HEK293 (cell line): ENCODE data around the gene TAS1R3.

Source experiments
- BCL11A ChIP-seq: fragments of 450-650 bp; formaldehyde crosslinking; IDR thresholded peaks from 2 replicates; pipeline ENCODE4 v1.5.1; 2016; ENCODE audit warnings: low read depth, missing biosample characterization, missing genetic modification characterization
- HOXA7 ChIP-seq: sonication (generic); formaldehyde crosslinking; IDR thresholded peaks from 2 replicates; pipeline ENCODE4 v1.8.1; 2022; ENCODE audit warnings: missing genetic modification reagents, borderline replicate concordance
- KLF16 ChIP-seq: fragments of 450-650 bp; formaldehyde crosslinking; IDR thresholded peaks from 2 replicates; pipeline ENCODE4 v1.5.1; 2017; ENCODE audit warnings: missing biosample characterization, missing genetic modification characterization
- KLF9 ChIP-seq: fragments of 450-650 bp; formaldehyde crosslinking; IDR thresholded peaks from 2 replicates; pipeline ENCODE4 v1.5.1; 2016; ENCODE audit warnings: missing biosample characterization, missing genetic modification characterization, low read depth
- OVOL3 ChIP-seq: fragments of 450-650 bp; formaldehyde crosslinking; IDR thresholded peaks from 2 replicates; pipeline ENCODE4 v1.5.1; 2016; ENCODE audit warnings: missing biosample characterization, missing genetic modification characterization
- TCF7L2 ChIP-seq: IDR thresholded peaks from 2 replicates; pipeline ENCODE4 v1.6.1; 2011; ENCODE audit warnings: low read depth, mild to moderate bottlenecking, inconsistent platforms, low read length, moderate library complexity, borderline replicate concordance
- ZBTB7A ChIP-seq: fragments of 450-650 bp; formaldehyde crosslinking; IDR thresholded peaks from 2 replicates; pipeline ENCODE4 v1.5.1; 2016; ENCODE audit warnings: low read depth, missing biosample characterization, missing genetic modification characterization
- ZBTB8A ChIP-seq: fragments of 450-650 bp; formaldehyde crosslinking; IDR thresholded peaks from 2 replicates; pipeline ENCODE4 v1.5.1; 2016; ENCODE audit warnings: missing biosample characterization, missing genetic modification characterization
- ZNF112 ChIP-seq: fragments of 450-650 bp; formaldehyde crosslinking; IDR thresholded peaks from 2 replicates; pipeline ENCODE4 v1.5.0; 2017; ENCODE audit warnings: missing biosample characterization, missing genetic modification characterization
- ZNF148 ChIP-seq: fragments of 450-650 bp; formaldehyde crosslinking; IDR thresholded peaks from 2 replicates; pipeline ENCODE4 v1.5.0; 2017; ENCODE audit warnings: missing biosample characterization, missing genetic modification characterization, borderline replicate concordance
- ZNF221 ChIP-seq: fragments of 450-650 bp; formaldehyde crosslinking; IDR thresholded peaks from 2 replicates; pipeline ENCODE4 v1.5.1; 2017; ENCODE audit warnings: missing biosample characterization, missing genetic modification characterization, borderline replicate concordance
- ZNF223 ChIP-seq: fragments of 450-650 bp; formaldehyde crosslinking; IDR thresholded peaks from 2 replicates; pipeline ENCODE4 v1.5.1; 2016; ENCODE audit warnings: missing biosample characterization, missing genetic modification characterization
- ZNF266 ChIP-seq: fragments of 450-650 bp; formaldehyde crosslinking; IDR thresholded peaks from 2 replicates; pipeline ENCODE4 v1.5.1; 2016; ENCODE audit warnings: missing biosample characterization, missing genetic modification characterization, low read depth
- ZNF394 ChIP-seq: fragments of 450-650 bp; formaldehyde crosslinking; IDR thresholded peaks from 2 replicates; pipeline ENCODE4 v1.5.1; 2016; ENCODE audit warnings: missing biosample characterization, missing genetic modification characterization, mild to moderate bottlenecking, moderate library complexity, borderline replicate concordance
- ZNF416 ChIP-seq: fragments of 450-650 bp; formaldehyde crosslinking; IDR thresholded peaks from 2 replicates; pipeline ENCODE4 v1.5.1; 2016; ENCODE audit warnings: missing biosample characterization, missing genetic modification characterization
- ZNF514 ChIP-seq: fragments of 450-650 bp; formaldehyde crosslinking; IDR thresholded peaks from 2 replicates; pipeline ENCODE4 v1.5.1; 2016; ENCODE audit warnings: missing biosample characterization, missing genetic modification characterization
- ZNF548 ChIP-seq: fragments of 450-650 bp; formaldehyde crosslinking; IDR thresholded peaks from 2 replicates; pipeline ENCODE4 v1.5.1; 2016; ENCODE audit warnings: missing biosample characterization, missing genetic modification characterization
- ZNF549 ChIP-seq: fragments of 450-650 bp; IDR thresholded peaks from 2 replicates; pipeline ENCODE4 v1.5.1; 2018; ENCODE audit warnings: missing biosample characterization, missing genetic modification characterization, mild to moderate bottlenecking, inconsistent platforms, moderate library complexity
- ZNF580 ChIP-seq: fragments of 450-650 bp; formaldehyde crosslinking; IDR thresholded peaks from 2 replicates; pipeline ENCODE4 v1.5.1; 2016; ENCODE audit warnings: missing biosample characterization, missing genetic modification characterization
- ZNF596 ChIP-seq: fragments of 450-650 bp; IDR thresholded peaks from 2 replicates; pipeline ENCODE4 v1.5.0; 2018; ENCODE audit warnings: missing biosample characterization, mild to moderate bottlenecking, missing genetic modification characterization, moderate library complexity
- ZNF621 ChIP-seq: fragments of 450-650 bp; formaldehyde crosslinking; IDR thresholded peaks from 2 replicates; pipeline ENCODE4 v1.5.1; 2017; ENCODE audit warnings: missing biosample characterization, missing genetic modification characterization
- ZNF629 ChIP-seq: fragments of 450-650 bp; formaldehyde crosslinking; IDR thresholded peaks from 2 replicates; pipeline ENCODE4 v1.5.1; 2017; ENCODE audit warnings: missing biosample characterization, missing genetic modification characterization
- ZNF792 ChIP-seq: fragments of 450-650 bp; formaldehyde crosslinking; IDR thresholded peaks from 2 replicates; pipeline ENCODE4 v1.5.1; 2016; ENCODE audit warnings: missing biosample characterization, missing genetic modification characterization
- ZXDB ChIP-seq: fragments of 450-650 bp; formaldehyde crosslinking; IDR thresholded peaks from 2 replicates; pipeline ENCODE4 v1.5.1; 2016; ENCODE audit warnings: missing biosample characterization, missing genetic modification characterization
- TF ChIP-seq, protein P1 (sequence below): fragments of 450-650 bp; formaldehyde crosslinking; IDR thresholded peaks from 2 replicates; pipeline ENCODE4 v1.5.1; 2017; ENCODE audit warnings: missing biosample characterization, missing genetic modification characterization
- TF ChIP-seq, protein P2 (sequence below): sonication (generic); formaldehyde crosslinking; IDR thresholded peaks from 2 replicates; pipeline ENCODE4 v1.8.1; 2022; ENCODE audit warnings: mild to moderate bottlenecking, moderate library complexity, missing genetic modification reagents
- TF ChIP-seq, protein P3 (sequence below): fragments of 450-650 bp; formaldehyde crosslinking; IDR thresholded peaks from 2 replicates; pipeline ENCODE4 v1.5.1; 2016; ENCODE audit warnings: missing biosample characterization, missing genetic modification characterization, low read depth
- TF ChIP-seq, protein P4 (sequence below): fragments of 450-650 bp; formaldehyde crosslinking; IDR thresholded peaks from 2 replicates; pipeline ENCODE4 v1.5.1; 2016; ENCODE audit warnings: missing biosample characterization, missing genetic modification characterization

Gene TAS1R3

DNA sequence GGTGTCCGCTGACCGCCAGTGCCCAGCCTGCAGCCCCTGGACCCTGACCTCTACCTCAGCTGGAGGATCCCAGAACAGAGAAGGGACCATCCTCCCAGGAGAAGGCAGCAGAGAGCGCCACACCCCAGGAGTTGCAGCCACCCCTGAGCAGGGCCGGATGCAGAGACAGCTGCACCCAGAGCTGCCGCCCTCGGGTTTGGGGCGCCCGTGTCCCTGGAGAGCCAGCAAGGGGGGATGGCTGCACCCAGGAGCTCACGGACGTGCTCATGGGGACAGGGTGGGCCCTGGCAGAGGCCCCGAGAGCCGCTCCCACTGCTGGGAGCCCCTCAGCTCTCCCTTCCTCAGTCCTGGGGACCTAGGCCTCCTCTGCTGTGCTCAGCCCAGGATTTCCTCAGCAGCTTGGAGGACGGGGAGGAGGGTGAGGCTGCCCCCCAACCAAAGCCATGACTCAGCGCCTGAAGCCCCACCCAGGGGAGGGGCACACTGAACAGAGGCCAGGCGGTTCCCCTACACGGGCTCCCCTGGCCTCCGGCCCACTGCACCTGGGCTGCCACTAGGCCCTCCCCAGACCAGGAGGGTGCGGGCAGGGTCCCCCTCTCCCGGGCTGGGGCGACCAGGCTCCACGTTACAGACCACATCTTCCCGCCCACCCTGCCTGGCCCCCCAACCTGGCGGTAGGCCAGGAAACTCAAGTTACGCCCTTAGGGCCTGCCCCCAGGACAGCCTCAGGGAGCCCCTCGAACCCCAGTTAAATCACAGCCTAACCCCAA, 25.6 kb upstream of the TAS1R3 start (continued):
- TF ChIP-seq, protein P1, sequence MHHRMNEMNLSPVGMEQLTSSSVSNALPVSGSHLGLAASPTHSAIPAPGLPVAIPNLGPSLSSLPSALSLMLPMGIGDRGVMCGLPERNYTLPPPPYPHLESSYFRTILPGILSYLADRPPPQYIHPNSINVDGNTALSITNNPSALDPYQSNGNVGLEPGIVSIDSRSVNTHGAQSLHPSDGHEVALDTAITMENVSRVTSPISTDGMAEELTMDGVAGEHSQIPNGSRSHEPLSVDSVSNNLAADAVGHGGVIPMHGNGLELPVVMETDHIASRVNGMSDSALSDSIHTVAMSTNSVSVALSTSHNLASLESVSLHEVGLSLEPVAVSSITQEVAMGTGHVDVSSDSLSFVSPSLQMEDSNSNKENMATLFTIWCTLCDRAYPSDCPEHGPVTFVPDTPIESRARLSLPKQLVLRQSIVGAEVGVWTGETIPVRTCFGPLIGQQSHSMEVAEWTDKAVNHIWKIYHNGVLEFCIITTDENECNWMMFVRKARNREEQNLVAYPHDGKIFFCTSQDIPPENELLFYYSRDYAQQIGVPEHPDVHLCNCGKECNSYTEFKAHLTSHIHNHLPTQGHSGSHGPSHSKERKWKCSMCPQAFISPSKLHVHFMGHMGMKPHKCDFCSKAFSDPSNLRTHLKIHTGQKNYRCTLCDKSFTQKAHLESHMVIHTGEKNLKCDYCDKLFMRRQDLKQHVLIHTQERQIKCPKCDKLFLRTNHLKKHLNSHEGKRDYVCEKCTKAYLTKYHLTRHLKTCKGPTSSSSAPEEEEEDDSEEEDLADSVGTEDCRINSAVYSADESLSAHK (tag by site-specific recombination), result 0 out of 2 replicates have a peak, but pooled peaks have one; percentile 18
- TF ChIP-seq ZNF548 (tag by site-specific recombination) (no peak), TCF7L2 (no peak), ZNF266 (tag by site-specific recombination) (no peak), ZNF112 (no peak), HOXA7 (CRISPR knock-in tag) (no peak), BCL11A (tag by site-specific recombination) (0 out of 2 replicates have a peak, but pooled peaks have one; percentile 11), ZNF416 (tag by site-specific recombination) (no peak), ZNF221 (tag by site-specific recombination) (no peak), ZNF621 (no peak), ZNF514 (tag by site-specific recombination) (no peak), ZXDB (no peak), ZNF629 (tag by site-specific recombination) (no peak; the same call in 1 of the 2 replicates), ZNF792 (no peak), ZNF148 (no peak), ZNF596 (tag by site-specific recombination) (no peak), ZBTB8A (tag by site-specific recombination) (peak; percentile 75), ZNF223 (tag by site-specific recombination) (no peak), ZNF394 (tag by site-specific recombination) (no peak), KLF16 (tag by site-specific recombination) (0 out of 2 replicates have a peak, but pooled peaks have one; percentile 37), ZBTB7A (tag by site-specific recombination) (no peak), ZNF549 (no peak), ZNF580 (tag by site-specific recombination) (no peak), OVOL3 (tag by site-specific recombination) (no peak), KLF9 (tag by site-specific recombination) (0 out of 2 replicates have a peak, but pooled peaks have one; percentile 9)
- TF ChIP-seq, protein P2, sequence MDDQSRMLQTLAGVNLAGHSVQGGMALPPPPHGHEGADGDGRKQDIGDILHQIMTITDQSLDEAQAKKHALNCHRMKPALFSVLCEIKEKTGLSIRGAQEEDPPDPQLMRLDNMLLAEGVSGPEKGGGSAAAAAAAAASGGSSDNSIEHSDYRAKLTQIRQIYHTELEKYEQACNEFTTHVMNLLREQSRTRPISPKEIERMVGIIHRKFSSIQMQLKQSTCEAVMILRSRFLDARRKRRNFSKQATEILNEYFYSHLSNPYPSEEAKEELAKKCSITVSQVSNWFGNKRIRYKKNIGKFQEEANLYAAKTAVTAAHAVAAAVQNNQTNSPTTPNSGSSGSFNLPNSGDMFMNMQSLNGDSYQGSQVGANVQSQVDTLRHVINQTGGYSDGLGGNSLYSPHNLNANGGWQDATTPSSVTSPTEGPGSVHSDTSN (CRISPR knock-in tag), result no peak
- TF ChIP-seq, protein P3, sequence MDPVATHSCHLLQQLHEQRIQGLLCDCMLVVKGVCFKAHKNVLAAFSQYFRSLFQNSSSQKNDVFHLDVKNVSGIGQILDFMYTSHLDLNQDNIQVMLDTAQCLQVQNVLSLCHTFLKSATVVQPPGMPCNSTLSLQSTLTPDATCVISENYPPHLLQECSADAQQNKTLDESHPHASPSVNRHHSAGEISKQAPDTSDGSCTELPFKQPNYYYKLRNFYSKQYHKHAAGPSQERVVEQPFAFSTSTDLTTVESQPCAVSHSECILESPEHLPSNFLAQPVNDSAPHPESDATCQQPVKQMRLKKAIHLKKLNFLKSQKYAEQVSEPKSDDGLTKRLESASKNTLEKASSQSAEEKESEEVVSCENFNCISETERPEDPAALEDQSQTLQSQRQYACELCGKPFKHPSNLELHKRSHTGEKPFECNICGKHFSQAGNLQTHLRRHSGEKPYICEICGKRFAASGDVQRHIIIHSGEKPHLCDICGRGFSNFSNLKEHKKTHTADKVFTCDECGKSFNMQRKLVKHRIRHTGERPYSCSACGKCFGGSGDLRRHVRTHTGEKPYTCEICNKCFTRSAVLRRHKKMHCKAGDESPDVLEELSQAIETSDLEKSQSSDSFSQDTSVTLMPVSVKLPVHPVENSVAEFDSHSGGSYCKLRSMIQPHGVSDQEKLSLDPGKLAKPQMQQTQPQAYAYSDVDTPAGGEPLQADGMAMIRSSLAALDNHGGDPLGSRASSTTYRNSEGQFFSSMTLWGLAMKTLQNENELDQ, result no peak
- TF ChIP-seq, protein P4, sequence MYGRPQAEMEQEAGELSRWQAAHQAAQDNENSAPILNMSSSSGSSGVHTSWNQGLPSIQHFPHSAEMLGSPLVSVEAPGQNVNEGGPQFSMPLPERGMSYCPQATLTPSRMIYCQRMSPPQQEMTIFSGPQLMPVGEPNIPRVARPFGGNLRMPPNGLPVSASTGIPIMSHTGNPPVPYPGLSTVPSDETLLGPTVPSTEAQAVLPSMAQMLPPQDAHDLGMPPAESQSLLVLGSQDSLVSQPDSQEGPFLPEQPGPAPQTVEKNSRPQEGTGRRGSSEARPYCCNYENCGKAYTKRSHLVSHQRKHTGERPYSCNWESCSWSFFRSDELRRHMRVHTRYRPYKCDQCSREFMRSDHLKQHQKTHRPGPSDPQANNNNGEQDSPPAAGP (tag by site-specific recombination), result peak; percentile 83
